ENCODE results near the gene UBE2F. TPM values are rescaled to one million over a fixed set of nuclear protein-coding genes. Genes with fewer than 3 reads are reported as not detected.

UBE2F gene
- polyA plus RNA-seq, 2 of the 4 experiments (the other 2 are of a cell fraction): 49.7 to 81.1 TPM

DNA sequence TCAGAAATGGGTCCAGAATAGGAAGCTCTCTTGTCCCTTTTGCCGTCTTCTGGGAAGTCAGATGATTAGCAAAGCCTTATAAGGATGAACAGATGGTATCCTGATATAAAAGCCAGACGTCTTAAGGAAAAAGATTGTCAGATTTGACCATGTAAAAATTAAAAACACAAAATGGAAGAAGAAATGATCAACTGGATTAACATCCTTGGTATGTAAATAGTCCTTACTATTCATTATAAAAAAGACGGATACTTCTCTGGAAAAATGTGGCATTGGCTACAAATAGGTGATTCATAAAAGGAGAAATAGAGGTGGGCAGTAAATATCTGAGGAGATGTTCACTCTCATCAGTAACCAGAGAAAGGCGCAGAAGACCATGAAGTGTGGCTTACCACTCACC is 60.2 kb downstream of the UBE2F start:
- FAIRE-seq (no peak), DNase-seq (ENCODE audit: low read depth in 1 of 2, low spot score in 1 of 2) (no peak), ATAC-seq (no peak)
- no peak overlapping the region for H3K27ac ChIP-seq
- WGBS (ENCODE audit: missing lambda C conversion rate): 91% methylated on average over 4 of the region's 4 CpGs
- H3K9me3 ChIP-seq: no peaks in the 10 kb centered on the region
- H3K4me2 ChIP-seq: no peak overlapping the region
- CTCF ChIA-PET: interaction anchor here (0.7 to 1.6 kb wide), 2 partner anchors 10 to 34 kb away, joined by 3 to 4 read pairs; no protein-coding TSS in a partner anchor
- H3K4me1 ChIP-seq: no peaks in the 10 kb centered on the region
- TF ChIP-seq NPAS2 (CRISPR knock-in tag; IDR thresholded peaks at IDR 0.05; ENCODE audit: borderline replicate concordance) (no peak), POLR2AphosphoS2 (conservative IDR thresholded peaks at IDR 0.05; ENCODE audit: low read length) (no peak), MAZ (IDR thresholded peaks at IDR 0.05; ENCODE audit: borderline replicate concordance, low read depth, low read length) (no peak), ZNF302 (CRISPR knock-in tag; IDR thresholded peaks at IDR 0.05) (no peak), HDAC2 (IDR thresholded peaks at IDR 0.05) (no peak), RAD21 (conservative IDR thresholded peaks at IDR 0.05 in 1 of 2, IDR thresholded peaks at IDR 0.05 in 1 of 2) (no peak), HOXA7 (CRISPR knock-in tag; IDR thresholded peaks at IDR 0.05) (no peak), CHD4 (IDR thresholded peaks at IDR 0.05; ENCODE audit: borderline replicate concordance) (no peak), FOSL2 (IDR thresholded peaks at IDR 0.05) (no peak), FOSL2 (CRISPR knock-in tag; IDR thresholded peaks at IDR 0.05) (no peak), MYC (IDR thresholded peaks at IDR 0.05; ENCODE audit: borderline replicate concordance, low read length) (no peak), CBX2 (IDR thresholded peaks at IDR 0.05; ENCODE audit: borderline replicate concordance, low read depth) (no peak), ESRRA (IDR thresholded peaks at IDR 0.05; ENCODE audit: borderline replicate concordance, low read length) (no peak)
- TF ChIP-seq, protein P1, sequence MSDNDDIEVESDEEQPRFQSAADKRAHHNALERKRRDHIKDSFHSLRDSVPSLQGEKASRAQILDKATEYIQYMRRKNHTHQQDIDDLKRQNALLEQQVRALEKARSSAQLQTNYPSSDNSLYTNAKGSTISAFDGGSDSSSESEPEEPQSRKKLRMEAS (IDR thresholded peaks at IDR 0.05): no peak
- TF ChIP-seq, protein P2, sequence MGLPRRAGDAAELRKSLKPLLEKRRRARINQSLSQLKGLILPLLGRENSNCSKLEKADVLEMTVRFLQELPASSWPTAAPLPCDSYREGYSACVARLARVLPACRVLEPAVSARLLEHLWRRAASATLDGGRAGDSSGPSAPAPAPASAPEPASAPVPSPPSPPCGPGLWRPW (IDR thresholded peaks at IDR 0.05): no peak
- POLR2A ChIA-PET: no interaction called here
- H3K4me3 ChIP-seq: no peak overlapping the region

DNA sequence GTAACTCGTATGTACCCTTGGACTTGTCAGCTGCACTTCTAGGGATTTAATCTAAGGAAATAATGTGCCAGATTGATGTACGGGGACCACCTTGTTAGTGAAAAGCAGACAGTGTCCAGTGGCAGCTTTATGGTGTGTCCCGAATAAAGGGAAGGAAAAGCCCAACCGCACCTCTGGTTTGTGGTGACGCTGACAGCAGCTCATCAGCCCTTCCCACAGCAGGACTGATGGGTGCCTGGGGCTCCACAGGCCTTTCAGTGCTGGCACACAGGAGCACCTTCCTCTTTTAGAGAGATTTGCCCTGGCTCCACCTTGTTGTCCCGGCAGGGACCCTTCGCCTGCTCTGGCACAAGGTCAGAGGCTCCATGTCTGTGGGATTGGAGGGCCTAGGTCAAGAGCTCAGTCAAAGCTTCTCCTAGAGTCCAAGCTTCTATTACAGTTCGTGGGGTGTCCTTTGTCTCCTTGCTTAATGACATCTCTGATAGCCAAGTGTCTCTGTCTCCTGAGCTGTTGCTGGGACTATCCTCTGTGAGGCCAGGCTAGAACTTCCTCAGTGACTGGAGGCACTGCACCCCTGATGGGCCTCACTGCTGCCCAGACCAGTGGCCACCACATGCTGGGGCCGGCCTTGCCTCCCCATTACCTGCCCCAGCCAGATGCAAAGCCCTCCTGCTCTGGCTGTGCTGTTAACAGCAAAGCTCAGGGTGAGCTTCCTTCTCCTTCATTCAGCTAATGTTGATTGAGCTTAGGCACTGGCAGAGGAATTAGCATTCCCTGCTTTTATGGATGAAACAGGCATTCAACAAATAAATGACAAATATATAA is 61.0 kb downstream of the UBE2F start:
- H3K9me3 ChIP-seq: no peaks in the 10 kb centered on the region
- DNase-seq (ENCODE audit: low read depth in 1 of 2, low spot score in 1 of 2): no peak
- H3K4me1 ChIP-seq: no peaks in the 10 kb centered on the region
- CTCF ChIA-PET: interaction anchor here (0.9 to 1.8 kb wide), 5 partner anchors 10 to 170 kb away, joined by 3 to 4 read pairs (median 3); no protein-coding TSS in a partner anchor
- ATAC-seq: no peak
- H3K4me2 ChIP-seq: no peak overlapping the region
- 85% methylated on average over 9 of the region's 9 CpGs for WGBS (ENCODE audit: missing lambda C conversion rate)
- FAIRE-seq: no peak
- no peak overlapping the region for H3K27ac ChIP-seq
- POLR2A ChIA-PET: no interaction called here
- no peak overlapping the region for H3K4me3 ChIP-seq
- TF ChIP-seq, protein P3, sequence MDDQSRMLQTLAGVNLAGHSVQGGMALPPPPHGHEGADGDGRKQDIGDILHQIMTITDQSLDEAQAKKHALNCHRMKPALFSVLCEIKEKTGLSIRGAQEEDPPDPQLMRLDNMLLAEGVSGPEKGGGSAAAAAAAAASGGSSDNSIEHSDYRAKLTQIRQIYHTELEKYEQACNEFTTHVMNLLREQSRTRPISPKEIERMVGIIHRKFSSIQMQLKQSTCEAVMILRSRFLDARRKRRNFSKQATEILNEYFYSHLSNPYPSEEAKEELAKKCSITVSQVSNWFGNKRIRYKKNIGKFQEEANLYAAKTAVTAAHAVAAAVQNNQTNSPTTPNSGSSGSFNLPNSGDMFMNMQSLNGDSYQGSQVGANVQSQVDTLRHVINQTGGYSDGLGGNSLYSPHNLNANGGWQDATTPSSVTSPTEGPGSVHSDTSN (IDR thresholded peaks at IDR 0.05): no peak
- TF ChIP-seq, protein P2 (IDR thresholded peaks at IDR 0.05): no peak
- TF ChIP-seq FOSB (CRISPR knock-in tag; IDR thresholded peaks at IDR 0.05) (no peak), TP53 (CRISPR knock-in tag; IDR thresholded peaks at IDR 0.05) (no peak), HDAC2 (IDR thresholded peaks at IDR 0.05) (no peak), ZSCAN20 (CRISPR knock-in tag; IDR thresholded peaks at IDR 0.05) (no peak), SMC3 (IDR thresholded peaks at IDR 0.05) (no peak)
- TF ChIP-seq, protein P4, sequence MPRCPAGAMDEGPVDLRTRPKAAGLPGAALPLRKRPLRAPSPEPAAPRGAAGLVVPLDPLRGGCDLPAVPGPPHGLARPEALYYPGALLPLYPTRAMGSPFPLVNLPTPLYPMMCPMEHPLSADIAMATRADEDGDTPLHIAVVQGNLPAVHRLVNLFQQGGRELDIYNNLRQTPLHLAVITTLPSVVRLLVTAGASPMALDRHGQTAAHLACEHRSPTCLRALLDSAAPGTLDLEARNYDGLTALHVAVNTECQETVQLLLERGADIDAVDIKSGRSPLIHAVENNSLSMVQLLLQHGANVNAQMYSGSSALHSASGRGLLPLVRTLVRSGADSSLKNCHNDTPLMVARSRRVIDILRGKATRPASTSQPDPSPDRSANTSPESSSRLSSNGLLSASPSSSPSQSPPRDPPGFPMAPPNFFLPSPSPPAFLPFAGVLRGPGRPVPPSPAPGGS (IDR thresholded peaks at IDR 0.05): no peak

Measured in A549 (cell line).